Erythroblast (primary cell): ENCODE measurements around the gene PITRM1.

Source experiments
- GATA1 ChIP-seq: IDR thresholded peaks from 2 replicates; pipeline ENCODE4 v1.6.1; 2011; ENCODE audit warnings: low read depth, mild to moderate bottlenecking, control low read depth, low read length, moderate library complexity
- POLR2A ChIP-seq: IDR thresholded peaks from 2 replicates; pipeline ENCODE4 v1.6.1; 2011; ENCODE audit warnings: mild to moderate bottlenecking, low read length

DNA sequence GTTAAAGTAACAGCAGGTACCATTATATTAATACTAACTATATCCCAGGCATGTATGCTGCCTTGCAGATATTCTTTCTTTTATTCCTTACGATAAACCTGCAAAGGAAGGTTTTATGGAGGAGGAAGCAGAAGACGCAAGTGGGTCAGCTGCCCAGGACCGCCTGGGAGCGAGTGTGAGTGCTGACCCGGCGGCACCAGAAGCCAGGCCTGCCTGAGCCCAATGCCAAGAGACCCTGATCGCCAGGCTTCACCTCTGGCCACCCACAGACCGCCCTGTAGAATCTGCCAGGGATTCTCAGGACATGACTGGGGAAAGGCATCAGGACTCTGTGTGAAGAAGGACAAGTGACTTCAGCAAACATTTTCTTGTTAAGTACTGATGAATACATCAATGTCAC, 26.3 kb downstream of the PITRM1 start:
- TF ChIP-seq POLR2A (no peak), GATA1 (no peak)
